ENCODE results near the gene ELFN1. TPM values are rescaled to one million over a fixed set of nuclear protein-coding genes. Genes with fewer than 3 reads are reported as not detected.
"Not testable (repeated sequence)": the region's sequence is repeated elsewhere in the genome, so short reads cannot be mapped to it uniquely, and the experiment has no call there.

Gene ELFN1
- total and polyA plus RNA-seq, 4 donors = 0.43 to 3.5 (median 3.4) TPM

- no peak for TF ChIP-seq RXRA (IDR thresholded peaks at IDR 0.05)
- no peak for TF ChIP-seq SP1 (IDR thresholded peaks at IDR 0.05)
- no peak for TF ChIP-seq FOXA1 (IDR thresholded peaks at IDR 0.05)
- TF ChIP-seq NR2F2 (IDR thresholded peaks at IDR 0.05) = no peak
- no peak for TF ChIP-seq FOXA2 (IDR thresholded peaks at IDR 0.05)
- TF ChIP-seq, protein P1, sequence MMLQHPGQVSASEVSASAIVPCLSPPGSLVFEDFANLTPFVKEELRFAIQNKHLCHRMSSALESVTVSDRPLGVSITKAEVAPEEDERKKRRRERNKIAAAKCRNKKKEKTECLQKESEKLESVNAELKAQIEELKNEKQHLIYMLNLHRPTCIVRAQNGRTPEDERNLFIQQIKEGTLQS (IDR thresholded peaks at IDR 0.05) = no peak
- TF ChIP-seq, protein P2, sequence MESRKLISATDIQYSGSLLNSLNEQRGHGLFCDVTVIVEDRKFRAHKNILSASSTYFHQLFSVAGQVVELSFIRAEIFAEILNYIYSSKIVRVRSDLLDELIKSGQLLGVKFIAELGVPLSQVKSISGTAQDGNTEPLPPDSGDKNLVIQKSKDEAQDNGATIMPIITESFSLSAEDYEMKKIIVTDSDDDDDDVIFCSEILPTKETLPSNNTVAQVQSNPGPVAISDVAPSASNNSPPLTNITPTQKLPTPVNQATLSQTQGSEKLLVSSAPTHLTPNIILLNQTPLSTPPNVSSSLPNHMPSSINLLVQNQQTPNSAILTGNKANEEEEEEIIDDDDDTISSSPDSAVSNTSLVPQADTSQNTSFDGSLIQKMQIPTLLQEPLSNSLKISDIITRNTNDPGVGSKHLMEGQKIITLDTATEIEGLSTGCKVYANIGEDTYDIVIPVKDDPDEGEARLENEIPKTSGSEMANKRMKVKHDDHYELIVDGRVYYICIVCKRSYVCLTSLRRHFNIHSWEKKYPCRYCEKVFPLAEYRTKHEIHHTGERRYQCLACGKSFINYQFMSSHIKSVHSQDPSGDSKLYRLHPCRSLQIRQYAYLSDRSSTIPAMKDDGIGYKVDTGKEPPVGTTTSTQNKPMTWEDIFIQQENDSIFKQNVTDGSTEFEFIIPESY (IDR thresholded peaks at IDR 0.05) = no peak
- no peak for TF ChIP-seq HNF4A (conservative IDR thresholded peaks at IDR 0.05)
- TF ChIP-seq GABPA (IDR thresholded peaks at IDR 0.05 in 1 of 2, conservative IDR thresholded peaks at IDR 0.05 in 1 of 2) = no peak
- no peak for TF ChIP-seq TAF1 (conservative IDR thresholded peaks at IDR 0.05)
- no peak for TF ChIP-seq JUND (IDR thresholded peaks at IDR 0.05)
- TF ChIP-seq MAX (IDR thresholded peaks at IDR 0.05) = no peak
- TF ChIP-seq, protein P3, sequence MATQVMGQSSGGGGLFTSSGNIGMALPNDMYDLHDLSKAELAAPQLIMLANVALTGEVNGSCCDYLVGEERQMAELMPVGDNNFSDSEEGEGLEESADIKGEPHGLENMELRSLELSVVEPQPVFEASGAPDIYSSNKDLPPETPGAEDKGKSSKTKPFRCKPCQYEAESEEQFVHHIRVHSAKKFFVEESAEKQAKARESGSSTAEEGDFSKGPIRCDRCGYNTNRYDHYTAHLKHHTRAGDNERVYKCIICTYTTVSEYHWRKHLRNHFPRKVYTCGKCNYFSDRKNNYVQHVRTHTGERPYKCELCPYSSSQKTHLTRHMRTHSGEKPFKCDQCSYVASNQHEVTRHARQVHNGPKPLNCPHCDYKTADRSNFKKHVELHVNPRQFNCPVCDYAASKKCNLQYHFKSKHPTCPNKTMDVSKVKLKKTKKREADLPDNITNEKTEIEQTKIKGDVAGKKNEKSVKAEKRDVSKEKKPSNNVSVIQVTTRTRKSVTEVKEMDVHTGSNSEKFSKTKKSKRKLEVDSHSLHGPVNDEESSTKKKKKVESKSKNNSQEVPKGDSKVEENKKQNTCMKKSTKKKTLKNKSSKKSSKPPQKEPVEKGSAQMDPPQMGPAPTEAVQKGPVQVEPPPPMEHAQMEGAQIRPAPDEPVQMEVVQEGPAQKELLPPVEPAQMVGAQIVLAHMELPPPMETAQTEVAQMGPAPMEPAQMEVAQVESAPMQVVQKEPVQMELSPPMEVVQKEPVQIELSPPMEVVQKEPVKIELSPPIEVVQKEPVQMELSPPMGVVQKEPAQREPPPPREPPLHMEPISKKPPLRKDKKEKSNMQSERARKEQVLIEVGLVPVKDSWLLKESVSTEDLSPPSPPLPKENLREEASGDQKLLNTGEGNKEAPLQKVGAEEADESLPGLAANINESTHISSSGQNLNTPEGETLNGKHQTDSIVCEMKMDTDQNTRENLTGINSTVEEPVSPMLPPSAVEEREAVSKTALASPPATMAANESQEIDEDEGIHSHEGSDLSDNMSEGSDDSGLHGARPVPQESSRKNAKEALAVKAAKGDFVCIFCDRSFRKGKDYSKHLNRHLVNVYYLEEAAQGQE (IDR thresholded peaks at IDR 0.05) = no peak
- TF ChIP-seq HNF4G (IDR thresholded peaks at IDR 0.05) = no peak
- no peak for TF ChIP-seq YY1 (IDR thresholded peaks at IDR 0.05)
- TF ChIP-seq RAD21 (IDR thresholded peaks at IDR 0.05) = no peak
- TF ChIP-seq, protein P4, sequence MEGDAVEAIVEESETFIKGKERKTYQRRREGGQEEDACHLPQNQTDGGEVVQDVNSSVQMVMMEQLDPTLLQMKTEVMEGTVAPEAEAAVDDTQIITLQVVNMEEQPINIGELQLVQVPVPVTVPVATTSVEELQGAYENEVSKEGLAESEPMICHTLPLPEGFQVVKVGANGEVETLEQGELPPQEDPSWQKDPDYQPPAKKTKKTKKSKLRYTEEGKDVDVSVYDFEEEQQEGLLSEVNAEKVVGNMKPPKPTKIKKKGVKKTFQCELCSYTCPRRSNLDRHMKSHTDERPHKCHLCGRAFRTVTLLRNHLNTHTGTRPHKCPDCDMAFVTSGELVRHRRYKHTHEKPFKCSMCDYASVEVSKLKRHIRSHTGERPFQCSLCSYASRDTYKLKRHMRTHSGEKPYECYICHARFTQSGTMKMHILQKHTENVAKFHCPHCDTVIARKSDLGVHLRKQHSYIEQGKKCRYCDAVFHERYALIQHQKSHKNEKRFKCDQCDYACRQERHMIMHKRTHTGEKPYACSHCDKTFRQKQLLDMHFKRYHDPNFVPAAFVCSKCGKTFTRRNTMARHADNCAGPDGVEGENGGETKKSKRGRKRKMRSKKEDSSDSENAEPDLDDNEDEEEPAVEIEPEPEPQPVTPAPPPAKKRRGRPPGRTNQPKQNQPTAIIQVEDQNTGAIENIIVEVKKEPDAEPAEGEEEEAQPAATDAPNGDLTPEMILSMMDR (IDR thresholded peaks at IDR 0.05; ENCODE audit: low read depth, low read length, missing input control) = no peak
- TF ChIP-seq EGR1 (IDR thresholded peaks at IDR 0.05; ENCODE audit: low read depth in 2 of 2) = no peak
- no peak overlapping the region for H3K9ac ChIP-seq (ENCODE audit: low read depth in 1 of 2, low read length in 2 of 2)
- no peaks in the 10 kb centered on the region for H3K9me3 ChIP-seq (ENCODE audit: control insufficient read depth in 4 of 4, low read length in 3 of 4)
- no peak overlapping the region for H3K4me3 ChIP-seq (ENCODE audit: low read depth in 1 of 3, low read length in 3 of 3)
- WGBS = 96% methylated on average over 15 of the region's 15 CpGs
- no peak for DNase-seq (ENCODE audit: low spot score)
- H3K27me3 ChIP-seq (ENCODE audit: control insufficient read depth in 4 of 4, insufficient read depth in 4 of 4, low read length in 3 of 4) = no peaks in the 10 kb centered on the region
- H3K36me3 ChIP-seq (ENCODE audit: control insufficient read depth in 4 of 4, insufficient read depth in 3 of 4, low read depth in 1 of 4, low read length in 3 of 4) = no peaks in the 10 kb centered on the region
- H3K27ac ChIP-seq (ENCODE audit: low read depth in 1 of 2, low read length in 2 of 2) = no peak overlapping the region
- H3K4me1 ChIP-seq (ENCODE audit: control insufficient read depth in 4 of 4, insufficient read depth in 4 of 4, low read length in 3 of 4) = peaks cover 16 to 34% (median 27%) of the 10 kb centered on the region in 4 donors
Measured at GRCh38 chr7:1717903-1718676, 48.0 kb downstream of the ELFN1 start.

DNA sequence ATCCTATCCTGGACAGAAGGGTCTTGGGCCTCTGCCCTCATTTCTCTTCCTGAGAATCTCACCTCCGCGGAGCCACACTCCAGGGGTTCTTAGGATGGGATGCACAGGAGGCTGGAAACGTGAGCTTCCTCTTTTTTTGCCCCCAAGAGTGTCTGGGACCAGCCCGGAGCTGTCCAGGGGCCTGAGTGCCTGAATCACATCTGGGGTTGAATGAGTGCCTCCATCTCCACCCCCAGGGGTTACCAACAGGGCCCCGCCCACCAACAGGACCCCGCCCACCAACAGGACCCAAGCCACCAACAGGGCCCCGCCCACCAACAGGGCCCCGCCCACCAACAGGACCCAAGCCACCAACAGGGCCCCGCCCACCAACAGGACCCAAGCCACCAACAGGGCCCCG, 48.8 kb downstream of the ELFN1 start:
- peaks cover 12 to 29% (median 20%) of the 10 kb centered on the region in 4 donors for H3K4me1 ChIP-seq (ENCODE audit: control insufficient read depth in 4 of 4, insufficient read depth in 4 of 4, low read length in 3 of 4)
- 81% methylated on average over 10 of the region's 10 CpGs for WGBS
- H3K27ac ChIP-seq (ENCODE audit: low read depth in 1 of 2, low read length in 2 of 2); H3K36me3 ChIP-seq (ENCODE audit: control insufficient read depth in 4 of 4, insufficient read depth in 3 of 4, low read depth in 1 of 4, low read length in 3 of 4); H3K27me3 ChIP-seq (ENCODE audit: control insufficient read depth in 4 of 4, insufficient read depth in 4 of 4, low read length in 3 of 4); DNase-seq (ENCODE audit: low spot score); H3K4me3 ChIP-seq (ENCODE audit: low read depth in 1 of 3, low read length in 3 of 3); H3K9me3 ChIP-seq (ENCODE audit: control insufficient read depth in 4 of 4, low read length in 3 of 4); H3K9ac ChIP-seq (ENCODE audit: low read depth in 1 of 2, low read length in 2 of 2): not testable (repeated sequence)

DNA sequence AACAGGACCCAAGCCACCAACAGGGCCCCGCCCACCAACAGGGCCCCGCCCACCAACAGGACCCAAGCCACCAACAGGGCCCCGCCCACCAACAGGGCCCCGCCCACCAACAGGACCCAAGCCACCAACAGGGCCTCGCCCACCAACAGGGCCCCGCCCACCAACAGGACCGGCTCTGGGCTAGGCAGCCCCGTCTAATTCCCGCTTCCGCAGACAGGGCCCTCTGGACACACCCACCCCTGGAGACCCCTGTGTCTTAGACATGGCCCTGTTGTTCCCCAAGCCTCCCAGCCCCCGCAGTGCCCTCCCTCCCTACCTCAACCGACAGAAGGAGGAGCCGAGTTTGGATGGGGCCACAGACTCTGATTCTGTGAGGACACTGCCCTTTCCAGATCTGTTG, 49.2 kb downstream of the ELFN1 start:
- not testable (repeated sequence) for DNase-seq (ENCODE audit: low spot score); H3K4me3 ChIP-seq (ENCODE audit: low read depth in 1 of 3, low read length in 3 of 3); H3K27ac ChIP-seq (ENCODE audit: low read depth in 1 of 2, low read length in 2 of 2); H3K9ac ChIP-seq (ENCODE audit: low read depth in 1 of 2, low read length in 2 of 2); H3K9me3 ChIP-seq (ENCODE audit: control insufficient read depth in 4 of 4, low read length in 3 of 4); H3K27me3 ChIP-seq (ENCODE audit: control insufficient read depth in 4 of 4, insufficient read depth in 4 of 4, low read length in 3 of 4); H3K36me3 ChIP-seq (ENCODE audit: control insufficient read depth in 4 of 4, insufficient read depth in 3 of 4, low read depth in 1 of 4, low read length in 3 of 4)
- H3K4me1 ChIP-seq (ENCODE audit: control insufficient read depth in 4 of 4, insufficient read depth in 4 of 4, low read length in 3 of 4) = peaks cover 9 to 29% (median 17%) of the 10 kb centered on the region in 4 donors
- WGBS = 78% methylated on average over 12 of the region's 13 CpGs
